ENCODE measurements around the gene CCDC13.
A peak's percentile ranks its signal among the peaks of the same experiment; 100 is the strongest.

CCDC13 gene, protein sequence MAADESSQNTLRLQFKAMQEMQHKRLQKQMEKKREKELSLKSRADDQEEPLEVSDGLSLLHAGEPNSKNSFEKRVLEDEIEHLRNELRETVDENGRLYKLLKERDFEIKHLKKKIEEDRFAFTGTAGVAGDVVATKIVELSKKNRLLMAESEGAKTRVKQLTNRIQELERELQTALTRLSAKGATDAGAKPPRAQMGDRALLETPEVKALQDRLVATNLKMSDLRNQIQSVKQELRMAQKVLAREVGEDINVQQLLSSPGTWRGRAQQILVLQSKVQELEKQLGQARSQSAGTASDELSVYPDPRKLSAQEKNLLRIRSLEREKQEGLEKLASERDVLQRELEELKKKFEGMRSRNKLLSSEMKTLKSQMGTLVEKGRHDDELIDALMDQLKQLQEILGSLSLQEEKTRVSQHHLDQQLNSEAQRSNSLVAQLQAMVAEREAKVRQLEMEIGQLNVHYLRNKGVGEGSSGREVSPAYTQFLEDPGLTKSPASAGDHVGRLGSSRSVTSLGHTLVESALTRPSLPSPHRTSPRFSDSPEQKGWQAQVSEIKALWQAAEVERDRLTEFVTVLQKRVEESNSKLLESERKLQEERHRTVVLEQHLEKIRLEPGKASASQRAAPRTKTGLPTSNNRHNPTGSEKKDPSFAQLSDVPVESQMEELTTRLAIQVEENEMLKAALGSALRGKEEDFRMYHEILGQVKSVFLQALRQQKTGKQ

DNA sequence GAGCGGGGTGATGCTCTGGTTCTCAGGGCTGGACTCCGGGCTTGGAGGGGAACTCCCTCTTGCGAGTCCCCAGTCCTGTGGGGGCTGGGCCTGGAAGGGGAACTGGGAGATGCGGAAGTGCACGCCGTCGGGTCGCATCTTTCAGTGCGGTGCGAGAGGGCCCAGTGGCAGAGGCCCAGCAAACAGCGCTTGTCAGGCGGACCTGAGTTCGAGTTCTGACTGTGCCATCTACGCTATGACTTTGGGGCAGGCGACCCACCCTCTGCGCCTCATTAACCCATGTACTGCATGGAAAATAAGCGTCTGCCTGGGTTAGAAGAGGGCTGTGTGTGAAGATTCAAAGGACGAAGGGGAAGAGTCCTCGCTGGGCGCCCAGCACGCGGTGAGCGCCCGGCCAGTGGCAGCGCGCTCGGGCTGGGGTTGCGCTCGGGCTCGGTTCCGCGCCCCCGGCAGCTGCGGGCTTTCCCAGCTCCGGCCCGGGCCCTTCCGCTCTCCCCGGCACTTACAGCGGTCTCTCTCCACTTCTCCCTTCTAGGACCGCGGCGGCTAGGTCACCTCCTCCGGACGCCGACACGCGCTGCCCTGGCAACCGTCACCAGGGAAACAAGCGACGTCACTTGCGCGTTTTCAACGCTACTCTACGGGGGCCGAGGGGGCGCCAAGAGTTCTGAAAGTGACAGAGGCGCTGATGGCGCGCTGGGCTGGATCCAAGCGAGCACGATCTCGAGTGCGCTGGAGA lies at the start of gene CCDC13:
Gene CCDC13, minus strand, starts transcription at position 584 of the 739 bp plus-strand sequence. CDS start 14,908 bp downstream, outside the sequence.
- H3K4me3 ChIP-seq (ENCODE audit: low read depth, low read length), result peak within 1 kb of the TSS; percentile 51
- TF ChIP-seq CTCF (conservative IDR thresholded peaks at IDR 0.05; ENCODE audit: low read depth, low read length), result no peak
- DNase-seq (ENCODE audit: low read depth), result peak; percentile 91

GRCh38 chr3:42822828-42823227 lies 49.8 kb upstream of the CCDC13 start:
- no peak for DNase-seq (ENCODE audit: low read depth)
- no peak overlapping the region for H3K4me3 ChIP-seq (ENCODE audit: low read depth, low read length)
- no peak for TF ChIP-seq CTCF (conservative IDR thresholded peaks at IDR 0.05; ENCODE audit: low read depth, low read length)

DNA sequence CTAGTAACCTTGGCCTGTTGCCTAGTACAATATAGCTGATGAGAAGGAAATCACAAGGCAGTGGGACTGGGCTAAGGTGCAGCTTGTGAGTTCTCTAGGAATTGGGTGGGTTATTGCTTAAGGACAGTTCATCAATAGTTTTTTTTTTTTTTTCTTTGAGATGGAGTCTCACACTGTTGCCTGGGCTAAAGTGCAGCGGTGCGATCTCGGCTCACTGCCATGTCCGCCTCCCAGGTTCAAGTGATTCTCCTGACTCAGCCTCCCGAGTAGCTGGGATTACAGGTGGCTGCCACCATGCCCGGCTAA lies 47.6 kb upstream of the CCDC13 start:
- no peak overlapping the region for H3K4me3 ChIP-seq (ENCODE audit: low read depth, low read length)
- TF ChIP-seq CTCF (conservative IDR thresholded peaks at IDR 0.05; ENCODE audit: low read depth, low read length), result no peak
- no peak for DNase-seq (ENCODE audit: low read depth)

DNA sequence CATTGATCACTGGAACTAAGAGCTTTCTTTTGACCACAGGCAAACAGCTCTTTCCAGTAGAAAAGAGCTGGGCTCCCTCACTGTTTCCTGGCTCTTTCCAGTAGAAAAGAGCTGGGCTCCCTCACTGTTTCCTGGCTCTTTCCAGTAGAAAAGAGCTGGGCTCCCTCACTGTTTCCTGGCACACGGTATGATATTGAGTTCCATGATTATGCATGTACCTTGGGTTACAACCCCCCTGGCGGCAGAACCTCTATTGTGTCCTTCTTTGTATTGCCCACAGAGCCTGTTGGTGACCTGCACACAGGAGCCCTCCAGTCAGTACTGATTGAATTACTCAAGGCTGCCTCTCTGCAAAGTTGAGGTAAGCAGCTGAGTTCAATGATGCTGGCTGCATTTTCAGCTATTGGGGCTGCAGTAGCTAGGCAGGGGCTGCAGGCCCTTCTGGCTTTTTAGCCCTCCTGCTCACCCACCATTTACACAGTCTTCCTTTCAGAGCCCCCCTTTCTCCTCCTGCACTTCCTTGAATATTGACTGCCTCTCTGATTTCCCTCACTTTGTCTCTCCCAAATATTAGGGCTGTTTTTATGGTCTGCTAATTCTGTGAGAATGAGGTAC lies 46.4 kb upstream of the CCDC13 start:
- no peak for TF ChIP-seq CTCF (conservative IDR thresholded peaks at IDR 0.05; ENCODE audit: low read depth, low read length)
- DNase-seq (ENCODE audit: low read depth), result no peak
- no peak overlapping the region for H3K4me3 ChIP-seq (ENCODE audit: low read depth, low read length)

DNA sequence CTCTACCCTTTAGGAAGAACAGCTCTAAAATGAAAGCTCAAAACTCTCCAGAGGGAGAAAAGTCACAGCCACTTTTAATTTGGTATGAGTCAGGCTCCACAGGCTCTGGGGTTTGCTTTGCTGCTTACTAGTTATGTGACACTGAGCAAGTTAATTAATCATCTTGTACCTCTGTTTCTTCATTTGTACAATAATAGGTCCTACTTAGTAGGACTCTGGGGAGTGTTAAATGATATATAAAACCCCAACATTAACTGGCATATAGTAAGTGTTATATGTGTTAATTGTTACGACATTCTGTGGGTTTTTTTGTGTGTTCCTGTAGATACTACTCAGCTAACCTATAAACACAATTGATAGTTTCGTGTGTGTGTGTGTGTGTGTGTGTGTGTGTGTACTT lies 42.8 kb upstream of the CCDC13 start:
- DNase-seq (ENCODE audit: low read depth), result no peak
- no peak for TF ChIP-seq CTCF (conservative IDR thresholded peaks at IDR 0.05; ENCODE audit: low read depth, low read length)
- no peak overlapping the region for H3K4me3 ChIP-seq (ENCODE audit: low read depth, low read length)

- no peak overlapping the region for H3K4me3 ChIP-seq (ENCODE audit: low read depth, low read length)
- TF ChIP-seq CTCF (conservative IDR thresholded peaks at IDR 0.05; ENCODE audit: low read depth, low read length), result no peak
- no peak for DNase-seq (ENCODE audit: low read depth)
Observed at GRCh38 chr3:42814914-42815507, 42.0 kb upstream of the CCDC13 start.
